GM20000 (cell line): ENCODE results near the gene EXOC4.

Experiments
- DNase-seq: peaks from one replicate; pipeline ENCODE4 v3.0.0; 2012; ENCODE audit warnings: low spot score
- TF ChIP-seq, protein P1 (sequence below): IDR thresholded peaks from 2 replicates; pipeline ENCODE4 v1.5.1; 2012; ENCODE audit warnings: mild to moderate bottlenecking, control low read depth; ENCODE audit errors: extremely low read depth, missing control alignments

Gene EXOC4

DNA sequence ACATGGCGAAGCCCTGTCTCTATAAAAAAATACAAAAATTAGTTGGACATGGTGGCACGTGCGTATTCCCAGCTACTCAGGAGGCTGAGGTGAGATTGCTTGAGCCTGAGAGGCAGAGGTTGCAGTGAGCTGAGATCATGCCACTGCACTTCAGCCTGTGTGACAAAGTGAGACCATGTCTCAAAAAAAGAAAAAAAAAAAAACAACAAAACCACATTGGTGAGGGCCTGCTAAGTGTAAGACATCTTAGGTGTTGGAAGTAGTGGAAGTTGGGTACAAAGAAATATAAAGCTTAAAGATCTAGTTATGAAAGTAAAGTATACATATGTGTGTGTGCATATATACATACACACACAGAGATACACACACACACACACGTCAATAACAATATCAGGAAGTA is 228.0 kb downstream of the EXOC4 start:
- TF ChIP-seq, protein P1, sequence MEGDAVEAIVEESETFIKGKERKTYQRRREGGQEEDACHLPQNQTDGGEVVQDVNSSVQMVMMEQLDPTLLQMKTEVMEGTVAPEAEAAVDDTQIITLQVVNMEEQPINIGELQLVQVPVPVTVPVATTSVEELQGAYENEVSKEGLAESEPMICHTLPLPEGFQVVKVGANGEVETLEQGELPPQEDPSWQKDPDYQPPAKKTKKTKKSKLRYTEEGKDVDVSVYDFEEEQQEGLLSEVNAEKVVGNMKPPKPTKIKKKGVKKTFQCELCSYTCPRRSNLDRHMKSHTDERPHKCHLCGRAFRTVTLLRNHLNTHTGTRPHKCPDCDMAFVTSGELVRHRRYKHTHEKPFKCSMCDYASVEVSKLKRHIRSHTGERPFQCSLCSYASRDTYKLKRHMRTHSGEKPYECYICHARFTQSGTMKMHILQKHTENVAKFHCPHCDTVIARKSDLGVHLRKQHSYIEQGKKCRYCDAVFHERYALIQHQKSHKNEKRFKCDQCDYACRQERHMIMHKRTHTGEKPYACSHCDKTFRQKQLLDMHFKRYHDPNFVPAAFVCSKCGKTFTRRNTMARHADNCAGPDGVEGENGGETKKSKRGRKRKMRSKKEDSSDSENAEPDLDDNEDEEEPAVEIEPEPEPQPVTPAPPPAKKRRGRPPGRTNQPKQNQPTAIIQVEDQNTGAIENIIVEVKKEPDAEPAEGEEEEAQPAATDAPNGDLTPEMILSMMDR = no peak
- DNase-seq = no peak

DNA sequence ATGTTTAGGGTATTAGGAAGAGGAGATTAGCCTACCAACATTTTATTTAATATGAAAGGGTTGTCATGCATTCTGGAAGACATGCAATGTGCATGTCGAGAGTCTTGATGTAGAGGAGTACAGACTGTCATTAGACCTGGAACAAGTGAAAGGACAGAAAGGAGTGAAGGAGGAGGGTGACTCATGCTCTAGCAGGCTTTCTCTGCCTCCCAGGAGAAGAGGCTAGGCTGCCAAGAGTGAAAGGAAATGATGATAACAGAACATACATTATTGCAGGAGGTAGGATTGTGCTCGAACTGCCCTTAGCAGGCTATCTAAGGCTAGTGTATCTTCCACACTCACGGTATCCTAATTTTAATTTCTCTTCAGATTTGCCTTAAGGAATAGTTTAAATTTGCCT is 228.8 kb downstream of the EXOC4 start:
- no peak for DNase-seq
- TF ChIP-seq, protein P1 = no peak

DNA sequence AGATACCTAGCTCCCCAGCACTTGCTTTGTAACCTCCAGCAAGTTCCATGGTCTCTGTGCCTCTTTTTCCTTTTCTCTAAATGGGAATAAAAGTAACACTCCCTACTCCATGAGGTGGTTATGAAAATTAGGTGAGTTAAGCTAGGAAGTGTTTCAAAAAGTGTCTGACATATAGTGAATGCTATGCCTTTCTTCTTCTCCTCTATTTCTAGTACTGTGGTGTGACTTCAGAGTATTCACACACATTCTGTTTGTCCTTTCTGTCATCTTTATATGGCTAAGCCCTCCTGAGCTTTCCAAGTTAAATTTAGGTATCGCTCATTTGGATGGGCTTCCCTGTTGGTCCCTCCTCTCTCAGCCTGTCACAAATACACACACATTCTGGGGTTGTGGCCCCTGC is 229.7 kb downstream of the EXOC4 start:
- TF ChIP-seq, protein P1 = no peak
- no peak for DNase-seq

DNA sequence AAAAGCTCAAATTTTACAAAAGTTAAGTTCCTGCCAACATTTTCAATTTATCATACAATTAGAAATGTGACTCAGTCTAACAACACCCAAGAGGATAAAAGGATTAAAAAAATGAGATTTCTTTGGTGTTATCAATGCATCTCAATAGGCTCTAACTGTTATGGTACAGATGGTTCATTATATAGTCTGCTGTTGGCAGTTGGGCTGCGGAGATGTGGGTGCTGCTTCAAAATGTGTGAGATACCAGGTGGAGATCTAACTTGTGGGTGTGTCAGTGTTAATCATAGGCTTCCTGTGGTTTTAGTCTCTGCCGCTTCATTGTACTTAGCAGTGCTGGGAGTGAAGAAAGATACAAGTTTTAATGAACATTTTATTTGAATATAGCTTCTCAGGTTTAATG is 231.2 kb downstream of the EXOC4 start:
- DNase-seq = no peak
- TF ChIP-seq, protein P1 = no peak

DNA sequence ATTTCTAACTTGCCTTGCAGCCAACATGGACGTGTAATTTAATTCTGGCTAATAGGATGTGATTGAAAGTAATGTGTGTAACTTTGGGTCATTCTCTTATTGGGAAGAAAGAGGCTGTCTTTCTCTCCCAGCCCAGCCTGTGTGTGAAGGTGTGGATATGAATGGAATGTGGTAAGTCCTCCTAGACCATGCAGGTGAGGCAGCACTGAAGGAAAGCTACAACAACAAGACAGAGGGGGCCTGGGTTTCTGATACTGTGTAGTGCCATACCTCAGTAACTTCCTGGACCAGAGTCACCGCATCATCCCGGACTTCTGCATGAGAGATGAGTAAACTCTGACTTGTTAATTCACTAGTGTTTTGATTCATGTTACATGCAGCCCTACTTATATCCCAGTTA is 237.0 kb downstream of the EXOC4 start:
- DNase-seq = no peak
- TF ChIP-seq, protein P1 = no peak

DNA sequence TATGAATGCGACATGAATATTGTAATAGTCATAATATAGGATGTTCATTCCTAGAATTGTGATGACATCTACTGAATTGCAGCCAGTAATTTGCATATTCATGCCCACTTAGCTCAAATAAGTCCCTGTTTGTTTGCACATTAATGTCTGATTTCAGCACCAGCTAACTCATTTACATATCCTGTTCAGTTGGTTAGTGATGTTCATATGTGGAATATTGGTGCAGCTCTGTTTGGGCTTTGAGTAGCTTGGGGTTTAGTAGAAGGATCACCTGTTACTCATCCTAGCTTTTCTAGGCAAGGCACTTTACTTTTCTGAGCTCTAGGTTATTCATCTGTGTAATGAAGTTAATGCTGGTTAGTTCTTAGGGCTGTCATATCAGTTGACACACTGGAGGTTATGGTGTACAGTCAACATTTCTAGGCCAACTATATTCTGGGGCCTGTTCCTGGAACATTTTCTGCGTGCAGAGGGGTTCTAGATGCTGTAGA is 238.4 kb downstream of the EXOC4 start:
- no peak for DNase-seq
- TF ChIP-seq, protein P1 = no peak

DNA sequence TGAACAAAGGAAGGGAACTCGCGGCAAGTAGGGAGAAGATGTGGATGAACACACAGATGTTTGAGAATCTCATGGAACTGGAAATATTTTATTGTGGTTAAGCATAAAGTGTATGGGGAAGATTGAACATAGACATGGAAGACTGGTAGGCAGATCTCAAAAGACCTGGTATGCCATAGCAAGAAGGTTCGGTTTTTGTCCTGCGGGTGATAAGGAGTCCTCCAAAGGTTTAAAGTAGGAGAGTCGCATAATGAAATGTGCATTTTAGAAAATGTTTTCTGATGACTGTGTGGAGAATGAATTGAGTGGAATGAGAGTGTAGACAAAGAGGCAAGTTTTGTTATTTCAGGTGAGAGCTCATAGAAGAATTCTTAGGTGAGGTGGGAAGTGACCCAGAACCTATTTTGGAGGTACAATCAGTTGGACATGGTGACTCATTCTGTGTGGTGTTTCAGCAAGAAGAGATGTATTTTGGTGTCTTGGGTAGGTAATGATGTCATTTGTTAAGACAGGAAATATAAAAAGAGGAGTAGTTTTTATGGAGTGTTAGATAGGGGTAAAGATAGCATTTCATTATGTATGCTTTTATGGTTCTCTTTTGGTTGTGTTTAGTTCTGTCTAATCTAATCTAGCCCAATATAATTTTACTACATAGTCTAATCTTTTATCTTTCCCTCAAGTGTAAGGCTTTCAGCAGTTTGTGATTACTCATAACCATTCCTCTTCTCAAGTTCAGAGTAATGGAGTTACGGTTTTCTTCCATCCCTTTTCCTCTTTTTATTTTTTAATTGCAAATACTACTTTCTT is 239.2 kb downstream of the EXOC4 start:
- DNase-seq = no peak
- TF ChIP-seq, protein P1 = no peak
